NOMO-1 (cell line): ENCODE measurements around the gene TCEAL9.
"Not testable (repeated sequence)": the region's sequence is repeated elsewhere in the genome, so short reads cannot be mapped to it uniquely, and the experiment has no call there.

Experiments
- DNase-seq, 2 experiments: peaks; one replicate each; lab custom pipeline; 2025; ENCODE audit not compliant: unreplicated experiment in 2 of 2; lab: John Stamatoyannopoulos, UW

The TCEAL9 gene

DNA sequence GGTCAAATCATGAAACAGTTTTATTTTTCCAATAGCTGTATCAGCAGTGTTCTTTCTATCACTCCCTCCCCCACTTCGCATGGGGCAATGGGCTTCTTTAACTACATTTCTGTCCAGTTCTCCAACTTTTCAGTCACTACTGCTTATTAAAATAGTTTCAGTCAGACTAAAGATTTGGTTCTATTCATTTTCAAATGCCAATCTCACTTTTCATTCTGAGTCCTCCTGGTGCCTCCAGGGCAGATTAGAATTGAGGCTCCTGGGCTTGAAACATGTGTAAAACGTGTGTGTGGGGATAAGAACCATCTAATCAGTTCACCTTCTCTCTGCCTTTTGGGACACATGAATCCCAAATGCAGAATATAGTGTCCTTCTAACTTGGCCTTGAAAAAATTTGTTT is 16.6 kb downstream of the TCEAL9 start:
- DNase-seq, result no peak

- no peak for DNase-seq
These were observed 17.3 kb downstream of the TCEAL9 start for GRCh38 chrX:103373581-103373980.

DNA sequence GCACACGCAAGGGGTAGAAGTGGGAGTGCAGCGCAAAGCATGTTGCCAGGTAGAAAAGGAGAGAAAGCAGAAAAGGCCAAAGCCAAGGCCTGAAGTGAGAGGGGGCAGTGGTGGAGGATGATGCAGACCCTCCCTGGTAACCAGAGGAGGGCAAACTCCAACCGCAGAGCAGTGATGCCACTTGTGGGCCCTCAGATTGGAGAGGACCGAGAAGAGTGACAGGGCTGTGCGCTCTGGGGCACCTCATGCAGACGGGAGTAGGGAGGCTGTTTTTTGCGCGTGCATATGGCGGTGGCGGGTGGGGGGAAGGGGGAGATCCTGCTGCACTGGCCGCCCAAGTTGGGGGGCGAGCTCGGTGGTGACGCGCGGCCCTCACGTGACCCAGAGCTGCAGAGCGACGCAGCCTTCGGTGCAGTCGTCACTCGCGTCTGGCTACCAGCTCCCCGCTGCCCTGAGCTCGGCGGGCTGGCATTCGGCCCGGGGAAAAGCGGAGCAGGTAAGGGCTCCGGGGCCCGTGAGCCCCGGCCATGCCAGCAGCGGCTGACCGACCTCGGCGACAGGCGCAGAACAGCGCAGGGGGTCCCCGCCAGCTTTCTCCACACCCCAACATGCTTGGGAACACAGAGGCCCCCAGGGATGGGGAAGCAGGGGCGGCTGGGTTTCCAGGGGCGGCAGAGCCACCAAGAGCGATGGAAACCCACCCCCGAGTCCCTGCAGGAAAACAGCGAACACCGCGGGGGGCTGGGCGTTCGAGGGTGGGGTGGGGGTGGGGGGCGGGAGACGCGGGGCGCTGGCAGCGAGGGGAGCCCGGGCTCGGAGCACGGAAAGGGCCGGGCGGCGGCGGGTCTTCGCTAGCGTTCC is 20.0 kb downstream of the TCEAL9 start, which contains the start of gene BEX3:
TSS of gene BEX3 (plus strand) at position 421 of the 861 bp plus-strand sequence. CDS start 984 bp downstream, outside the sequence.
- DNase-seq, result no peak

DNA sequence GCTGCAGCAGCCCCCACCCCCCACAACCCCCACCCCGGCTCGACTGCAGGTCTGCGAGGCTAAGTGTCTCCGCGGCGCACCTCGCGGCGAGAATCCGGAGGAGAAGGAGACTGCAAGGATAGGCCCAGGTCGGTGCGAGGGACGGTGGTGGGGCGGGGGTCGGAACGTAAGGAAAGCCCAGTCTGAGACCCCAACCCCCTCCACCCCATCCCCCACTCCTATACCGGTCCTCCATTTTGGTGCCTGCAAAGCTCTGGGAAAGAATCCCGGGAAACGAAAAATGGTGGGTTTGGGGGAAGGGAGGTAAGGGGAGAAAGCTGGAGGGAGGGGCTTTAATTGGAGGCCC is 20.6 kb downstream of the TCEAL9 start:
- no peak for DNase-seq

DNA sequence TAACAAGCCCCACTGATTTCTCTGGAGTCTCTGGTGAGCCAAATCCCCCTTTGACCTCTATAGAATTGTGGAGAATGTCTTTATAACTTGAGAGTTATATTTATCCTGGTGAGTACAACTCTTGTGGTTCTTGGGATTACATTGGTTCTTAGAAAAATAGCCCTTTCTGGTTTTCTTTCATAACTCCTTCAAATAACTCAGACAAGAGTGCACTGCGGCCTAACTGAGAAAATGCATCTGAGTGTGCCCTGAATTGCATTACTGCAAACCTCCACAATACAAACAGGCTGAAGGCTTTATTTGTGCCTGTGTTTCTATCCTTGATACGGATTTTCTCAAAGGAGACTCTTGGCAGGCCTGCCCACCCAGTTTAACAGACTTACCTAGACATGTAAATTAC is 22.7 kb downstream of the TCEAL9 start:
- DNase-seq, result no peak

DNA sequence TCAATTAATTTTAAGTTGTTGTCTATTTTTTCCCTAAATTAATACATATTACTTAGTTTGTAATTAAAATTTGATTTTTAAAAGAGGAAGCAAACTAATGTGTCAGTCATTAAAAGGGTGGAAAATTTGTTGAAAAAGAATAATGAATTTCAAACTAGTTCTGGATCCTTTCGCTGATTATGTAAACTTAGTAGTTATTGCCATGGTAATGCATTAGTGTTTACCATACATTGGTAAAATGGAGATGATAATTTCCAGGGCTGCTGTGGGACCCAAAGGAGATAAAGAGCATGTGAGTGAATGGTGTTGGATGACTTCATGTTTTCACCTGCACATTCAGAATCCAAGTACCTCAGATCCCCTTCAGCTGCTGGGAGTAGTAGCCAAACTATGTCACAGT is 26.6 kb downstream of the TCEAL9 start:
- DNase-seq, result no peak

DNA sequence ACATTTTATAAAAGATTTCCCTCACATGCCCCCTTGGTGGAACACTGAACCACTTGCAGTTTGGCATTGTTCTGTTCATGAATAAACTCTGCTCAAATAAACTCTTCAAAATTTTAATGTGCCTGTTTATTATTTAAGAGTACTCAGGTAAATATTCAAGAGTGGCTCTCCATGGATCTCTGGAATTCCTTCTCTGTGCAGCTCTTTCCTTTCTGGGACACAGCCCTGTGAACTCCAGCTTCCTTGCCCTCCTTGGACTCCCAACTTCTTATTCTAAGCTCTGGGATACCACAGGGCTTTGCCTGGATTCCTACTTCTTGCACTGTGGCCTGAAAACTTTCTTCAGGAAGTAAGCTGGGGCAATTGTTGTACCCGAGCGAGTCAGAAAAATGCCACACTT is 28.4 kb downstream of the TCEAL9 start:
- no peak for DNase-seq

DNA sequence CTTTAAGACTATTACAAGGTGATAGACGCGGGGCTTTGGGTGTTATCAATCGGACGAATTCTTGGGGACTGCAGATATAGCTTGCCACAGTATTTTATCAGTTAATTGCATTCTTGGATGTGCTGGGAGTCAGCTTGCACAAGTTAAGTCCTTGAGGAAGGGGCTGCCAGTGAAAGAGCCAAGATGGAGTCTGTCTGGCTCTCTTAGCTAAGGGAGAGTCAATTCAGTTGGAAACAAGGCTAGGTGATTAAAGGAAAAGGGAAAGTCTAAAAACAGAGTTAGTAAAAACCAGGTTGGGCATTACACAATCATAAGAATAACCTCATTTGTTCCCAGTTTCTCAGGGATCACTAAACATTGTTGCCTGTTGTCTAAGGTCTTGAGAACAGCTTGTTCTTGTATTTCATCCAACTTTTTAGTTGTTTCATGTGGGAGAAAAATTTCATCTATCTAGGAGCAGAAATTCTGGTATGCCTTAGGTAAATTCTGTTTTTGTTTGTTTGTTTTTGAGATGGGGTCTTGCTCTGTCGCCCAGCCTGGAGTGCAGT is 29.1 kb downstream of the TCEAL9 start:
- DNase-seq, result not testable (repeated sequence)

- DNase-seq, result no peak
These were observed 30.0 kb downstream of the TCEAL9 start for GRCh38 chrX:103386332-103386731.

- DNase-seq, result no peak
These were observed 37.2 kb downstream of the TCEAL9 start for GRCh38 chrX:103393487-103393886.

DNA sequence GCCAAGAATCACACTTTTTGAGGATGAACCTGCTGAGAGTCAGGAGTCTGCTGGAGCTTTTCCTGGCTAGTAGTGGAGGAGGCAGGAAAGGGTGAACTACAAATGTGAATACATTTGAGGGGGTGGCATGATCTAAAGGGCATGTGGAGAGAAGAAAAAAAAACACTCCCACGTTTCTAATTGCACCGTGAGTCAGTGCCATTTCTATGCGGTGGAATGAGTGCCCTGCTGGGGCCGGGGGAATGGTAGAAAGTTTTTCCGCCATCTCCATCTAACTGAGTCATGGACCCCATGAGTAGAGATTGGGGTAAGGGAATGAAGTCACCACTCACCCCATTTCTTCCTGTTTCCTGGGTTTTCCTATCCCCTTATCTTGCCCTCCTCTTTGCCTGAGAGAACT is 39.9 kb downstream of the TCEAL9 start:
- no peak for DNase-seq

GRCh38 chrX:103396660-103397059 is 40.4 kb downstream of the TCEAL9 start:
- DNase-seq, result no peak

DNA sequence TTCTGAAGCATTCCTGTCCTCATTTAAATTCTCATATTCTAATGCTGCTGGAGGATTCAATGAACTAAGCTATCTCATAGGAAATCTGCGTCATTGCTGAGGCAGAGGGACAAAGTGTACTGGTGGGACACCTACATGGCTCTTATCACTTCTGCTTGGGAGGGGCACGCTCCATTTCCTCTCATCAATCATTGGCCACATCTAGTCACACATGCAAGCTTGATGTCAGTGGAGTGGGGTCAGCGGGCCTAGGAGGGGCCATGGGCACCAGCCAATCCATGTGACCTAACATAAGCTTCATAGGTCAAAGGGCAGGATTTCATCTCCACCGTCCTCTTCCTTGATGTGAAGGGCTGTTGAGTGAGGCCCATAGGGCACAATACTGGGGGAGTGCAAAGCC is 41.4 kb downstream of the TCEAL9 start:
- DNase-seq, result no peak

GRCh38 chrX:103398421-103398864 is 42.1 kb downstream of the TCEAL9 start:
- peak; percentile 47 to 48 for DNase-seq

DNA sequence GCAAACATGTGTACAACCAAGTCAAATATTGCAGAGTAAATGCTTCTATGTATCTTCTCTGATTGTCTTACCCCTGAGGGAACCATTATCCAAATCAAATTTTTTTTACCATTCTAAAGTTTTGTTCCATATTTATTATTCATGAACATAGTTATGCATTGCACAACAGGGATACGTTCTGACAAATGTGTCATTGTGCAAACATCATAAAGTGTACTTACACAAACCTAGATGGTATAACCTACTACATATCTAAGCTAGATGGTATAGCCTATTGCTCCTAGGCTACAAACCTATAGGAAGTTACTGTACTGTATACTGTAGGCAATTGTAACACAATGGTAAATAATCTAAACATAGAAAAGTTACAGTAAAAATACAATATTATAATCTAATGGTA is 43.4 kb downstream of the TCEAL9 start:
- no peak for DNase-seq

- no peak for DNase-seq
These were observed 44.6 kb downstream of the TCEAL9 start for GRCh38 chrX:103400931-103401330.

- peak; percentile 10 to 35 for DNase-seq
These were observed 48.1 kb downstream of the TCEAL9 start for GRCh38 chrX:103404231-103405008.

- DNase-seq, result no peak
These were observed 48.7 kb downstream of the TCEAL9 start for GRCh38 chrX:103405009-103405333.

- DNase-seq, result no peak
These were observed 50.0 kb downstream of the TCEAL9 start for GRCh38 chrX:103406256-103406655.

DNA sequence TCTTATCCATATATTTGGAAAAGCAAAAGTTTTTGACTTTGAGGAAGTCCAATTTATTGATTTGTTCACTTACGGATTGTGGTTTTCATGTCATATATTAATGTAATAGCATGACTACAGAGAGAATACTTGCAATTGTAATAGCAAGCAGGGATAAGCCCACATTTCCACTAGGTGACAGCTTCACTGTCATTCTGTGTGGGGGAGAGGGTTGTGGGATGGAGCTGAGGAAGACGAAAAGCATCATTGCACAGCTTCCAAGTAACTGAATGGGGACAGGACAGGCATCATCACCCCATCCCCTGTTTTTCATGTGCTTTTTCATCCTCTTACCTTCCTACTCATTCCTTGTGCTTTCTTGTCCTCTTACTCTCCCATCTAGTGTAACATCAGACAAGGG is 51.5 kb downstream of the TCEAL9 start:
- DNase-seq, result no peak
